OCI-LY1 (cell line): ENCODE measurements around the gene EXOC5.

Experiments used
- EZH2 ChIP-seq: fragments of 200-600 bp; sonication (generic), shearing (Covaris generic); IDR thresholded peaks from 2 replicates; pipeline ENCODE4 v1.8.0; 2017; ENCODE audit warnings: borderline replicate concordance, mixed run types, mild to moderate bottlenecking, antibody characterized with exemption, low read length, moderate library complexity, mixed read lengths
- TF ChIP-seq, protein P1 (sequence below): fragments of 200-600 bp; sonication (generic), shearing (Covaris generic); IDR thresholded peaks from 2 replicates; pipeline ENCODE4 v1.5.1; 2017; ENCODE audit warnings: mild to moderate bottlenecking, antibody characterized with exemption, low read length, moderate library complexity, mixed read lengths

DNA sequence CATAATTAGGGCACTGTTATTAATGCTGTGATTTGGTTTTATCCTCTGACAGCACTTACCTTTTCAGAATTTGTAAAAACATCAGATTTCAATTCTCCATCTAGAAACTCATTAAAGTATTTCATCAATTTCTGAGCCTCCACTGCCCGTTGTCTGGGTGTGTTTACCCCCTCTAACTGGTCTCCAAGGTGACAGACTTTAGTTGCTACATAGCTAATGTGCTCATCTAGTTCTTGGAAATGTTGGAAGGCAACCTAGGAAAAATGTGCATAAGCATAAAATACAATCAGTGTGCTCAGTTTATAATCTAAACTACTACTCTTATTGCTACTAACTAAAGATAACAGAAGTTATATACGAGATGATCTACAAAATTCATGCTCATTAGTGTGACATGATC, 24.6 kb downstream of the EXOC5 start:
- TF ChIP-seq, protein P1, sequence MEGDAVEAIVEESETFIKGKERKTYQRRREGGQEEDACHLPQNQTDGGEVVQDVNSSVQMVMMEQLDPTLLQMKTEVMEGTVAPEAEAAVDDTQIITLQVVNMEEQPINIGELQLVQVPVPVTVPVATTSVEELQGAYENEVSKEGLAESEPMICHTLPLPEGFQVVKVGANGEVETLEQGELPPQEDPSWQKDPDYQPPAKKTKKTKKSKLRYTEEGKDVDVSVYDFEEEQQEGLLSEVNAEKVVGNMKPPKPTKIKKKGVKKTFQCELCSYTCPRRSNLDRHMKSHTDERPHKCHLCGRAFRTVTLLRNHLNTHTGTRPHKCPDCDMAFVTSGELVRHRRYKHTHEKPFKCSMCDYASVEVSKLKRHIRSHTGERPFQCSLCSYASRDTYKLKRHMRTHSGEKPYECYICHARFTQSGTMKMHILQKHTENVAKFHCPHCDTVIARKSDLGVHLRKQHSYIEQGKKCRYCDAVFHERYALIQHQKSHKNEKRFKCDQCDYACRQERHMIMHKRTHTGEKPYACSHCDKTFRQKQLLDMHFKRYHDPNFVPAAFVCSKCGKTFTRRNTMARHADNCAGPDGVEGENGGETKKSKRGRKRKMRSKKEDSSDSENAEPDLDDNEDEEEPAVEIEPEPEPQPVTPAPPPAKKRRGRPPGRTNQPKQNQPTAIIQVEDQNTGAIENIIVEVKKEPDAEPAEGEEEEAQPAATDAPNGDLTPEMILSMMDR, result no peak
- TF ChIP-seq EZH2, result no peak
